SK-N-SH treated with all-trans-retinoic acid at 6 μM for 48 hours (cell line): ENCODE results near the gene PRKCZ.

Experiments
- ATAC-seq: fragments of 200-7000 bp; cut with Tn5 transposase; 3 replicates; pipeline ENCODE4 v1.9.1; 2020; ENCODE audit warnings: mild to moderate bottlenecking, moderate library complexity
- ARNTL ChIP-seq: fragments of 450-650 bp; formaldehyde crosslinking; IDR thresholded peaks from 2 replicates; pipeline ENCODE4 v1.5.0; 2020; ENCODE audit warnings: low read depth, mild to moderate bottlenecking, moderate library complexity, borderline replicate concordance
- BACH2 ChIP-seq: fragments of 250-450 bp; sonication (Bioruptor Pico); IDR thresholded peaks from 2 replicates; pipeline ENCODE4 v1.9.0; 2021; ENCODE audit warnings: mild to moderate bottlenecking, borderline replicate concordance
- CSDC2 ChIP-seq: fragments of 250-450 bp; sonication (Bioruptor Pico); IDR thresholded peaks from 2 replicates; pipeline ENCODE4 v1.5.0; 2020; ENCODE audit warnings: mild to moderate bottlenecking, moderate library complexity
- ESRRG ChIP-seq: fragments of 250-450 bp; sonication (Bioruptor Pico); IDR thresholded peaks from 2 replicates; pipeline ENCODE4 v1.6.1; 2021; ENCODE audit warnings: mild to moderate bottlenecking
- GLIS3 ChIP-seq: fragments of 250-450 bp; sonication (Bioruptor Pico); IDR thresholded peaks from 2 replicates; pipeline ENCODE4 v1.5.0; 2020; ENCODE audit warnings: mild to moderate bottlenecking, moderate library complexity
- ISL1 ChIP-seq: fragments of 250-450 bp; sonication (Bioruptor Pico); IDR thresholded peaks from 2 replicates; pipeline ENCODE4 v2.1.2; 2022; ENCODE audit warnings: mild to moderate bottlenecking, moderate library complexity
- RARB ChIP-seq: fragments of 250-450 bp; sonication (Bioruptor Pico); IDR thresholded peaks from 2 replicates; pipeline ENCODE4 v1.8.0; 2021; ENCODE audit warnings: mild to moderate bottlenecking, moderate library complexity
- SNAI2 ChIP-seq: fragments of 250-450 bp; sonication (Bioruptor Pico); IDR thresholded peaks from 2 replicates; pipeline ENCODE4 v1.5.0; 2020; ENCODE audit warnings: mild to moderate bottlenecking, moderate library complexity
- TCF4 ChIP-seq: fragments of 250-450 bp; sonication (Bioruptor Pico); IDR thresholded peaks from 2 replicates; pipeline ENCODE4 v1.8.0; 2021; ENCODE audit warnings: mild to moderate bottlenecking, moderate library complexity, borderline replicate concordance
- TOX ChIP-seq: fragments of 250-450 bp; sonication (Bioruptor Pico); IDR thresholded peaks from 2 replicates; pipeline ENCODE4 v1.8.0; 2021; ENCODE audit warnings: mild to moderate bottlenecking, moderate library complexity, borderline replicate concordance
- ZC3H10 ChIP-seq: fragments of 250-450 bp; sonication (Bioruptor Pico); IDR thresholded peaks from 2 replicates; pipeline ENCODE4 v1.5.1; 2021; ENCODE audit warnings: mild to moderate bottlenecking, moderate library complexity
- ZFP30 ChIP-seq: fragments of 450-650 bp; formaldehyde crosslinking; IDR thresholded peaks from 2 replicates; pipeline ENCODE4 v1.5.0; 2022; ENCODE audit warnings: mild to moderate bottlenecking, moderate library complexity
- ZNF565 ChIP-seq: fragments of 450-650 bp; formaldehyde crosslinking; conservative IDR thresholded peaks from 2 replicates; pipeline ENCODE4 v1.5.0; 2020; ENCODE audit warnings: low read depth, mild to moderate bottlenecking, moderate library complexity
- ZNF70 ChIP-seq: fragments of 450-650 bp; formaldehyde crosslinking; IDR thresholded peaks from 2 replicates; pipeline ENCODE4 v1.5.0; 2020; ENCODE audit warnings: mild to moderate bottlenecking, moderate library complexity
- ZNF8 ChIP-seq: fragments of 450-650 bp; formaldehyde crosslinking; IDR thresholded peaks from 2 replicates; pipeline ENCODE4 v1.5.0; 2020; ENCODE audit warnings: mild to moderate bottlenecking, moderate library complexity
- TF ChIP-seq, protein P1 (sequence below): fragments of 250-450 bp; sonication (Bioruptor Pico); IDR thresholded peaks from 2 replicates; pipeline ENCODE4 v1.5.1; 2021; ENCODE audit warnings: mild to moderate bottlenecking, moderate library complexity
- TF ChIP-seq, protein P2 (sequence below): fragments of 250-450 bp; sonication (Bioruptor Pico); IDR thresholded peaks from 2 replicates; pipeline ENCODE4 v1.5.1; 2020; ENCODE audit warnings: low read depth, mild to moderate bottlenecking, moderate library complexity
- TF ChIP-seq, protein P3 (sequence below): fragments of 250-450 bp; sonication (Bioruptor Pico); IDR thresholded peaks from 2 replicates; pipeline ENCODE4 v1.5.0; 2020; ENCODE audit warnings: mild to moderate bottlenecking, moderate library complexity
- TF ChIP-seq, protein P4 (sequence below): fragments of 250-450 bp; sonication (Bioruptor Pico); IDR thresholded peaks from 2 replicates; pipeline ENCODE4 v1.8.0; 2020; ENCODE audit warnings: mild to moderate bottlenecking, moderate library complexity, borderline replicate concordance
- TF ChIP-seq, protein P5 (sequence below): fragments of 250-450 bp; sonication (Bioruptor Pico); IDR thresholded peaks from 2 replicates; pipeline ENCODE4 v1.8.0; 2021; ENCODE audit warnings: low read depth, mild to moderate bottlenecking, moderate library complexity, borderline replicate concordance

PRKCZ gene

DNA sequence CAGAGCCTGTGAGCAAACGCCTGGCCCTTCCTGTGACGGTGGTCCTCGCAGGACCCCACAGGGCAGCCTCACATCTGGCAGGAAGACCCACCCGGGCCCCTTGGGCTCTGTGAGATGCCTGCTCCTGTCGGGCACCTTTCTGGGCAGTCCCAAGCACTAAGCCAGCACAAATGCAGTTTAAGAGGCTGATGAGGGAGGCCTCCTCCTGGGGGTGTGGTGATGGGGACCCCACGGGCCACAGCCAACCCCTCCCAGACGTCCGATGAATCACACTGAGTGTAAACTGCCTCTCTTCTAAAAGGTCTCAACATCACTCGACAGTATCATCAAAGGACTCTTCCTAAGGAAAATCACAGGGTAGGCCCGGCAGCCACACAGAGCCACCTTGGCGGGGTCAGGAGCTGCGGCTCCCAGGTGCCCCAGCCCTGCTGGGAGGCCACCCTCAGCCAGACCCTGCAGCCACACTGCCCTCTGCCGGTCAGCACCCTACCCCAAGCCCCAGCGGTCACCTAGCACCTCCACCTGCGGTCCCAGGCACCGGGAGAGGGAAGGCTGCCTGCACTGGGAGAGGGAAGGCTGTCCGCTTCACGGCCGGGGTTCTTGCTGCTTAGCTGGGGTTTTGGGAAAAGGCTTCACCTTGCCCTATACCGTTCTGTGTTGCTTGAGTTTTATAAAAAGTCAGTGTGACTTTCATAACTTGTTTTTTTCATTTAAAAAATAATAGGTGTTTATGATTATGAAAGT is 3.9 kb upstream of the PRKCZ start:
- TF ChIP-seq ZNF70 (CRISPR knock-in tag) = no peak
- TF ChIP-seq, protein P1, sequence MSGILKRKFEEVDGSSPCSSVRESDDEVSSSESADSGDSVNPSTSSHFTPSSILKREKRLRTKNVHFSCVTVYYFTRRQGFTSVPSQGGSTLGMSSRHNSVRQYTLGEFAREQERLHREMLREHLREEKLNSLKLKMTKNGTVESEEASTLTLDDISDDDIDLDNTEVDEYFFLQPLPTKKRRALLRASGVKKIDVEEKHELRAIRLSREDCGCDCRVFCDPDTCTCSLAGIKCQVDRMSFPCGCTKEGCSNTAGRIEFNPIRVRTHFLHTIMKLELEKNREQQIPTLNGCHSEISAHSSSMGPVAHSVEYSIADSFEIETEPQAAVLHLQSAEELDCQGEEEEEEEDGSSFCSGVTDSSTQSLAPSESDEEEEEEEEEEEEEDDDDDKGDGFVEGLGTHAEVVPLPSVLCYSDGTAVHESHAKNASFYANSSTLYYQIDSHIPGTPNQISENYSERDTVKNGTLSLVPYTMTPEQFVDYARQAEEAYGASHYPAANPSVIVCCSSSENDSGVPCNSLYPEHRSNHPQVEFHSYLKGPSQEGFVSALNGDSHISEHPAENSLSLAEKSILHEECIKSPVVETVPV (CRISPR knock-in tag) = no peak
- TF ChIP-seq ZNF8 (CRISPR knock-in tag) = no peak
- no peak for TF ChIP-seq ARNTL (CRISPR knock-in tag)
- no peak for TF ChIP-seq ISL1 (CRISPR knock-in tag)
- TF ChIP-seq ZNF565 (CRISPR knock-in tag) = no peak
- TF ChIP-seq ZFP30 (CRISPR knock-in tag) = no peak
- TF ChIP-seq, protein P2, sequence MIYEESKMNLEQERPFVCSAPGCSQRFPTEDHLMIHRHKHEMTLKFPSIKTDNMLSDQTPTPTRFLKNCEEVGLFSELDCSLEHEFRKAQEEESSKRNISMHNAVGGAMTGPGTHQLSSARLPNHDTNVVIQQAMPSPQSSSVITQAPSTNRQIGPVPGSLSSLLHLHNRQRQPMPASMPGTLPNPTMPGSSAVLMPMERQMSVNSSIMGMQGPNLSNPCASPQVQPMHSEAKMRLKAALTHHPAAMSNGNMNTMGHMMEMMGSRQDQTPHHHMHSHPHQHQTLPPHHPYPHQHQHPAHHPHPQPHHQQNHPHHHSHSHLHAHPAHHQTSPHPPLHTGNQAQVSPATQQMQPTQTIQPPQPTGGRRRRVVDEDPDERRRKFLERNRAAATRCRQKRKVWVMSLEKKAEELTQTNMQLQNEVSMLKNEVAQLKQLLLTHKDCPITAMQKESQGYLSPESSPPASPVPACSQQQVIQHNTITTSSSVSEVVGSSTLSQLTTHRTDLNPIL = no peak
- no peak for TF ChIP-seq TCF4
- TF ChIP-seq, protein P3, sequence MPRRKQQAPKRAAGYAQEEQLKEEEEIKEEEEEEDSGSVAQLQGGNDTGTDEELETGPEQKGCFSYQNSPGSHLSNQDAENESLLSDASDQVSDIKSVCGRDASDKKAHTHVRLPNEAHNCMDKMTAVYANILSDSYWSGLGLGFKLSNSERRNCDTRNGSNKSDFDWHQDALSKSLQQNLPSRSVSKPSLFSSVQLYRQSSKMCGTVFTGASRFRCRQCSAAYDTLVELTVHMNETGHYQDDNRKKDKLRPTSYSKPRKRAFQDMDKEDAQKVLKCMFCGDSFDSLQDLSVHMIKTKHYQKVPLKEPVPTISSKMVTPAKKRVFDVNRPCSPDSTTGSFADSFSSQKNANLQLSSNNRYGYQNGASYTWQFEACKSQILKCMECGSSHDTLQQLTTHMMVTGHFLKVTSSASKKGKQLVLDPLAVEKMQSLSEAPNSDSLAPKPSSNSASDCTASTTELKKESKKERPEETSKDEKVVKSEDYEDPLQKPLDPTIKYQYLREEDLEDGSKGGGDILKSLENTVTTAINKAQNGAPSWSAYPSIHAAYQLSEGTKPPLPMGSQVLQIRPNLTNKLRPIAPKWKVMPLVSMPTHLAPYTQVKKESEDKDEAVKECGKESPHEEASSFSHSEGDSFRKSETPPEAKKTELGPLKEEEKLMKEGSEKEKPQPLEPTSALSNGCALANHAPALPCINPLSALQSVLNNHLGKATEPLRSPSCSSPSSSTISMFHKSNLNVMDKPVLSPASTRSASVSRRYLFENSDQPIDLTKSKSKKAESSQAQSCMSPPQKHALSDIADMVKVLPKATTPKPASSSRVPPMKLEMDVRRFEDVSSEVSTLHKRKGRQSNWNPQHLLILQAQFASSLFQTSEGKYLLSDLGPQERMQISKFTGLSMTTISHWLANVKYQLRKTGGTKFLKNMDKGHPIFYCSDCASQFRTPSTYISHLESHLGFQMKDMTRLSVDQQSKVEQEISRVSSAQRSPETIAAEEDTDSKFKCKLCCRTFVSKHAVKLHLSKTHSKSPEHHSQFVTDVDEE = no peak
- TF ChIP-seq, protein P4, sequence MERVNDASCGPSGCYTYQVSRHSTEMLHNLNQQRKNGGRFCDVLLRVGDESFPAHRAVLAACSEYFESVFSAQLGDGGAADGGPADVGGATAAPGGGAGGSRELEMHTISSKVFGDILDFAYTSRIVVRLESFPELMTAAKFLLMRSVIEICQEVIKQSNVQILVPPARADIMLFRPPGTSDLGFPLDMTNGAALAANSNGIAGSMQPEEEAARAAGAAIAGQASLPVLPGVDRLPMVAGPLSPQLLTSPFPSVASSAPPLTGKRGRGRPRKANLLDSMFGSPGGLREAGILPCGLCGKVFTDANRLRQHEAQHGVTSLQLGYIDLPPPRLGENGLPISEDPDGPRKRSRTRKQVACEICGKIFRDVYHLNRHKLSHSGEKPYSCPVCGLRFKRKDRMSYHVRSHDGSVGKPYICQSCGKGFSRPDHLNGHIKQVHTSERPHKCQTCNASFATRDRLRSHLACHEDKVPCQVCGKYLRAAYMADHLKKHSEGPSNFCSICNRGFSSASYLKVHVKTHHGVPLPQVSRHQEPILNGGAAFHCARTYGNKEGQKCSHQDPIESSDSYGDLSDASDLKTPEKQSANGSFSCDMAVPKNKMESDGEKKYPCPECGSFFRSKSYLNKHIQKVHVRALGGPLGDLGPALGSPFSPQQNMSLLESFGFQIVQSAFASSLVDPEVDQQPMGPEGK (CRISPR knock-in tag) = no peak
- no peak for TF ChIP-seq TOX
- no peak for TF ChIP-seq SNAI2
- TF ChIP-seq BACH2 (CRISPR knock-in tag) = no peak
- TF ChIP-seq RARB = no peak
- no peak for TF ChIP-seq GLIS3 (CRISPR knock-in tag)
- no peak for TF ChIP-seq ESRRG (CRISPR knock-in tag)
- peak; percentile 28; the same call in 2 of the 3 replicates for ATAC-seq

DNA sequence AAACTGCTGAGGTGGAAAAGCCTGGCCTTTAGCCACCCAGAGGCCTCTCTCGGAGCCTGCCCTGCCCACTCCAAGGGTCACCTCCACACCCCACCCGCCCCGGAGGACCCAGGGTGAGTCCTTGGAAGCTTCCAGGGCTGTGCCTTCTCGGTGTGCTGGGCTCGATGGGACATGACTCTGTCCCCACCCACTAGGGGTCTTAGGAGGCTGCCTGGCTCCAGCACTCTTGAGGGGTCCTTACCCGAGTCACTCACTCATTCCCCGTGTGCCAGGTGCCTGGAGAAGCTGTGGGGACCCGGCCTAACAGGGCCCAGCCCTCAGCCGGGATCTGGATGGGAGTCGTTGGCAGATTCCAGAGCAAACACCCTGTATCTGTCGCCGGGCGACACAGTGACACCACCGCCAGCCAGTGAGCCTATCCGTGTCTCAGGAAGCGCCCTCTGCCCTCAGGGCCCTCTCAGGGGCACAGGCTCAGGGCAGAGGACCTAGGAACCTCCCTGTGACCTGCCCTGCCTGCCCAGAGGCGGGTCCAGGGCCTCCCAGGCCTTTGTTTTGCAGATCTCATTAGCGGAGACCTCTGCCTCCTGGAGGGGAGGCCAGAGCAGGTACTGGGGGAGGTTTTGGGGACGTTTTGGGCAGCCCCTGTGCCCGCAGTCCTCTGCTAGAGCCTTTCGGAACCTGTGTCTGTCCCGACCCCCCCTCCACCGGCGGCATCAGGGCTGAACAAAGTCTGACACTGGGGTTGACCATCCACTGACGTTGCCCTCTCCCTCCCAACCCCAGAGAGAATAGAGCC is 3.1 kb upstream of the PRKCZ start:
- no peak for TF ChIP-seq ZC3H10 (CRISPR knock-in tag)
- no peak for TF ChIP-seq BACH2 (CRISPR knock-in tag)
- TF ChIP-seq TOX = no peak
- no peak for TF ChIP-seq ISL1 (CRISPR knock-in tag)
- no peak for TF ChIP-seq SNAI2
- TF ChIP-seq, protein P5, sequence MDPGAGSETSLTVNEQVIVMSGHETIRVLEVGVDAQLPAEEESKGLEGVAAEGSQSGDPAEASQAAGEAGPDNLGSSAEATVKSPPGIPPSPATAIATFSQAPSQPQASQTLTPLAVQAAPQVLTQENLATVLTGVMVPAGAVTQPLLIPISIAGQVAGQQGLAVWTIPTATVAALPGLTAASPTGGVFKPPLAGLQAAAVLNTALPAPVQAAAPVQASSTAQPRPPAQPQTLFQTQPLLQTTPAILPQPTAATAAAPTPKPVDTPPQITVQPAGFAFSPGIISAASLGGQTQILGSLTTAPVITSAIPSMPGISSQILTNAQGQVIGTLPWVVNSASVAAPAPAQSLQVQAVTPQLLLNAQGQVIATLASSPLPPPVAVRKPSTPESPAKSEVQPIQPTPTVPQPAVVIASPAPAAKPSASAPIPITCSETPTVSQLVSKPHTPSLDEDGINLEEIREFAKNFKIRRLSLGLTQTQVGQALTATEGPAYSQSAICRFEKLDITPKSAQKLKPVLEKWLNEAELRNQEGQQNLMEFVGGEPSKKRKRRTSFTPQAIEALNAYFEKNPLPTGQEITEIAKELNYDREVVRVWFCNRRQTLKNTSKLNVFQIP (CRISPR knock-in tag) = no peak
- TF ChIP-seq RARB = no peak
- TF ChIP-seq ESRRG (CRISPR knock-in tag) = no peak
- no peak for TF ChIP-seq CSDC2
- no peak for ATAC-seq
